Erythroblast (primary cell): ENCODE measurements around the gene OXCT1.

Experiments
- DNase-seq, 2 experiments: peaks; one replicate each; lab custom pipeline; 2025; lab: John Stamatoyannopoulos, UW
- GATA1 ChIP-seq: IDR thresholded peaks from 2 replicates; pipeline ENCODE4 v1.6.1; 2011; ENCODE audit warnings: low read depth, mild to moderate bottlenecking, control low read depth, low read length, moderate library complexity
- POLR2A ChIP-seq: IDR thresholded peaks from 2 replicates; pipeline ENCODE4 v1.6.1; 2011; ENCODE audit warnings: mild to moderate bottlenecking, low read length

OXCT1 gene

GRCh38 chr5:41869724-41870626 lies at the start of gene OXCT1:
Gene OXCT1 (minus strand): TSS chr5:41870425. CDS start chr5:41870358, 67 bp downstream.
- DNase-seq: peak; percentile 91 to 92
- no peak for TF ChIP-seq GATA1
- TF ChIP-seq POLR2A: peak; percentile 94

GRCh38 chr5:41918105-41918504 lies 47.9 kb upstream of the OXCT1 start:
- TF ChIP-seq POLR2A (no peak), GATA1 (no peak)
- no peak for DNase-seq

DNA sequence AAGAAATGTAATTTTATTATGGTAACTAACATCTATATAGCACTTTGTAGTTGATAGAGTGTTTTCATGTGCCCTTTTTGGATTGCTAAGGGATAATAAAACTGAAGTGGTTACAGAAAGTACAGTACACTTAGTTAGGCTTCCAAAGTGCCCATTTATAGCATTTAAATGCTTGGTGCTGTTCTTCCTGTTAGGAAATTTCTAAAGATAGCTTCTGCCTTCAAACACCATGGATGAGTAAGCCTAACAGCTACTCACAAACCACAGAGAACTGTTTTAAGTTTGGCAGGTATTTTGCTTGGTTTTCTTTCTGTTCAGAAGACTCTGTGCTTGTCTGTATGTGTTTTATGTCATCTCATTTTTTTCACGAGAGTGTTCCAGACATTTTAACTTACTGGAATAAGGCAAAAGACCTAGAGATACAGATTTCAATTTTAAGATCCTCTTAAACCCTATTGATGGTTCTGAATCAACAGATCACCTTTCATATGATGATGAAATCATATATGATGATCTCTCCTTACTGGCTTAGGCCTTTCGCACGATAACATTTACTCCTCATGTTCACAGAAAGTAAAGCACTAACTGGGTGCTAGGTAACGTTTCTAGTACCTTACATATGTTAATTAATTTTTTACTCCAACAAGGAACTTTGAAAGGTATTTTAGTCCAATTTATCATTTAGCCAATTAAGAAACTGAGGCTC lies 38.3 kb upstream of the OXCT1 start:
- DNase-seq: no peak
- TF ChIP-seq GATA1 (no peak), POLR2A (no peak)

DNA sequence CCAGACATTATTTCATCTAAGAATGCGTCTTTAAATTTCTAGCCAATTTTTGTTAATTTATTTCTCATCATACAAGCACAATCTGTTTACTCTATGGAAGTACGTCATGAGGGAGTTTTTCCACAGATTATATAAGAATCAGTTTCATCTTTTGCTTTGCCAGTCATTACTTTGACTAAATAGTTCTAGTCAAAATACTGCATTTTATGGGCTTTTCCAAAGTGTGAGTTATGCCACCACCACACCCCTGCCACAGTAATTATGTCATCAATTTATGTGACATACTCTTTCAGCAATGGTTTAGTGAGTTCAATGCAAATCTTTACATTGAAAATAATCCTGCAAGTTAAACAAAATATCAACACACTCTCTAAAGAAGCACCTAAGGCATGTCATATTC lies 35.9 kb upstream of the OXCT1 start:
- peak in 1 of 2 experiments; percentile 18 for DNase-seq
- no peak for TF ChIP-seq POLR2A
- TF ChIP-seq GATA1: no peak

DNA sequence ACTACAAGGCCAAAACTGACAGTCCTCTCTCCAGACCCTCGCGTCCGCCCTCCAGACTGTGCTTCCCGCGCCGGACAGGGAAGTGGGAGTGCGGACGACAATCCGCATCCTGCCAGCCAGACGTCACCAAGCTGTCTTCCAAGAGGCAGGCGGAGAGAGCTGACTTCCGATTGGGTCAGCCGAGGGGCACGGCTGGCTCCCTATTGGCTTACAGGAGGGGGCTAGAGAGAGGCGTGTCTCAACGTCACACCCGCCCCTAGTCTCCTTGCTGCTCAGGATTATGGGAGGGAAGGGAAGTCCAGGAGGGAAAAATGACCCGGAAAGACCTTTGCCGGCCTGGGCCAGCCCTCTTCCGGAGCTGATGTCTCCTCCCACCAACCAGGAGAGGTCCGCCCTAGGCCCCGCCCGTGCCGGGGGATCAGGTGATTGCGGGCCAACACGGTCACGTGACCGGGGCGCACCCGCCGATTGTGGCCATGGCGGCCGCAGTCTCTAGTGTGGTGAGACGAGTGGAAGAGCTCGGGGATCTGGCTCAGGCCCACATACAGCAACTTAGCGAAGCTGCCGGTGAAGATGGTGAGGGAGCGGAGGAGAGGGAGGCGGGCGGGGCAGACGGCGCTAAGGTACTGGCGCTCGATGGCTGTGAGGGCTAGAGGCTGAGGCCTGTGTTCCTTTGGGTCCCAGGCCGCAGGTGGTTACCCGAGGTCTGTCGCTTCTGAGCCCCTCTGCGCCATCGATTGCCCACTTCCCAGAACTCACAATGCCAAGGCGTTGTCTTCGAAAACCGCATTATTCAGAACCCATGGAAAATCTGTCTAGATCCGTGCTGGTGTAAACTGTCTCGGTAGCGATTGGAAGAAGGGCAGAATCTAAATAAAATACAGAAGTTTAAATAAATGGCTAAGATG lies 33.9 kb upstream of the OXCT1 start, which contains the start of gene RIMOC1:
TSS of gene RIMOC1 (plus strand) at position 453 of the 908 bp plus-strand sequence. CDS start at position 477, 24 bp downstream.
- TF ChIP-seq POLR2A: peak; percentile 99
- TF ChIP-seq GATA1: no peak
- DNase-seq: peak; percentile 98 to 99

DNA sequence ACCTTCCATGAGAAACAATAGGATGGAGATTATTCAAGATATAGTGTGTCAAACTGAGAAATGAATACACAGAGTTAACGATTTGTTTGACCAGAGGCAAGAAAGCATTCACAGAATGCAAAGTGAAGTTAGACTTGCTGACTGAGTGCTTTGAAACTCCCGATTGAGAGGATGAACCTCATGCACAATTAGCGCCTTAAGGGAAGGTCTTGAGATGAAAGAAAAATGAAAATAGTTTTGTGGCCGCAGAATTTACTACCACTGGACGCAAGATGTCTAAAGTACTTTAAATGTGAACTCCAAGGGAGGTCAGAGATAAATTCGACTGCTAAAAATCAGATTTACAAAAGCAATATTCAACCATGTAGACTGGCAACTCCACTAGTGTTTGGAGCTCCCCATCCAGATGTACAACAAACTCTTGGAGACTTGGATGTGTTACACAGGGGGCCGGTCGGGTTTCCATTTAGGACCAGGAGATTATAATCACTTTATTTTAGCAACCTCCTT lies 33.2 kb upstream of the OXCT1 start:
- TF ChIP-seq GATA1 (no peak), POLR2A (no peak)
- DNase-seq: no peak

DNA sequence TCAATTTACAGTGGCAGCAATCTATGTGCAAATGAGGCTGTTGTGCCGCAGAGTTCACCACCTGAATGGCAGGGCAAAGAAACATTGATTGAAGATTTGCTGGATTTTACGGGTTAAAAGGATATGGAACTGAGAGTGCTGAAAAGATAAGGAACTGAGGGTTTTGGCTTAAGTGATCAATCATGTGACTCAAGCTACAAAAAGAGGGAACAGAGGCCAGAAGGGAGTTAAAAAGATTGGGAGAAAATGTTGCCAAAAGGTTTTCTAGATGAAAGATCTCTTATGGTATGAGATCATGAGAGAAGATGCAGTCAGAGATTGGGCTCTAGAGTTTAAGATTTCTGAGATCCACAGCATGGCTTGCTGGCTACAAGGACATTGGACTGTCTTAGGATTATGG lies 26.0 kb upstream of the OXCT1 start:
- no peak for TF ChIP-seq GATA1
- no peak for TF ChIP-seq POLR2A
- DNase-seq: no peak

GRCh38 chr5:41893074-41893851 lies 23.0 kb upstream of the OXCT1 start:
- TF ChIP-seq POLR2A: no peak
- DNase-seq: no peak

- no peak for DNase-seq
- no peak for TF ChIP-seq POLR2A
- TF ChIP-seq GATA1: no peak
These were observed 21.8 kb upstream of the OXCT1 start for GRCh38 chr5:41892031-41892430.

DNA sequence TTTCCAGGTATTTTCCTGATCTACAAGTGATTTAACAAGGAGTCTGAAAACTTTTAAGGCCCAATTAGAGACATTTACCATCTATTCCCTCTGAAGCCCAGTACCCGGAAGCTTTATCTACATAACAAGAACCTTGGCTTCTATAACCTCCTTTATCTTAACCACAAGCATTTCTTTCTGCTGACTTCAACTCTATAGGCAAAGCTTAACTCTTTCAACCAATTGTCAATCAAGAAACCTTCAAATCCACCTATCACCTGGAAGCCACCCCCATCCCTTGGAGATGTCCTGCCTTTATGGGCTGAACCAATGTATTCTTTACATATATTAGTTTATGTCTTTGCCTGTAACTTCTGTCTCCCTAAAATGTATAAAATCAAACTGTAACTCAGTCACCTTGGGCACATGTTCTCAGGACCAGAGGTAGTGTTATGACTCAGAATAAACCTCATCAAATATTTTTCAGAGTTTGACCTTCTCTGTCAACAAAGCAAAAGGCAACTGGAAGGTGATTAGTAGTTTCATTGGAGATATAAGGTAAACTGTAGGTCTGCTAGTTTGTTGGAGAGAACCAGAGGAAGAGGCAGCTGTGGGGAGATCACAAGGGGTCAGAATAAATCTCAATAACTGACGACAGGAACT lies 21.0 kb upstream of the OXCT1 start:
- TF ChIP-seq GATA1: no peak
- TF ChIP-seq POLR2A: no peak
- peak; percentile 9 to 51 for DNase-seq

GRCh38 chr5:41885286-41885685 lies 15.1 kb upstream of the OXCT1 start:
- TF ChIP-seq POLR2A (no peak), GATA1 (no peak)
- DNase-seq: no peak

DNA sequence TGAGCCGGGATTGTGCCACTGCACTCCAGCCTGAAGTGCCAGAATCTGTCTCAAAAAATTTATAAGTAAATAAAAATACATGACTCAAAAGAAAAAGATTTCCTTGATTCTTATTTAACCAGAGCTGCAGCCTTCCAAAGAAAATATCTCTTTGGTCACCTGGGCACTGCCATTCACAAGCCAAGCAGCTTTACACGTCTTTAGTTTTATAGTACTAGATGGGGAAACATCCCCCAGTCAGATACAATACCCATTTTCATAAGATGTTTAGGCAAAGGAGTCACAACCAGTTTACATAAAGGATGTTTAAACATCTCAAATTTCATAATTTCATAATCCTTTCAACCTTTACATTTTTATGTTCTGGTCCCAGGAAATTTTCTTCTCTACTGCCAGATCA lies 13.7 kb upstream of the OXCT1 start:
- TF ChIP-seq GATA1 (no peak), POLR2A (no peak)
- DNase-seq: no peak

- peak; percentile 9 to 67 for DNase-seq
- TF ChIP-seq POLR2A (no peak), GATA1 (no peak)
These were observed 13.0 kb upstream of the OXCT1 start for GRCh38 chr5:41883243-41883642.
